ENCODE results near the gene CECR2.

GRCh38 chr22:17334059-17334458 is 35.2 kb upstream of the CECR2 start:
- TF ChIP-seq, protein P1, sequence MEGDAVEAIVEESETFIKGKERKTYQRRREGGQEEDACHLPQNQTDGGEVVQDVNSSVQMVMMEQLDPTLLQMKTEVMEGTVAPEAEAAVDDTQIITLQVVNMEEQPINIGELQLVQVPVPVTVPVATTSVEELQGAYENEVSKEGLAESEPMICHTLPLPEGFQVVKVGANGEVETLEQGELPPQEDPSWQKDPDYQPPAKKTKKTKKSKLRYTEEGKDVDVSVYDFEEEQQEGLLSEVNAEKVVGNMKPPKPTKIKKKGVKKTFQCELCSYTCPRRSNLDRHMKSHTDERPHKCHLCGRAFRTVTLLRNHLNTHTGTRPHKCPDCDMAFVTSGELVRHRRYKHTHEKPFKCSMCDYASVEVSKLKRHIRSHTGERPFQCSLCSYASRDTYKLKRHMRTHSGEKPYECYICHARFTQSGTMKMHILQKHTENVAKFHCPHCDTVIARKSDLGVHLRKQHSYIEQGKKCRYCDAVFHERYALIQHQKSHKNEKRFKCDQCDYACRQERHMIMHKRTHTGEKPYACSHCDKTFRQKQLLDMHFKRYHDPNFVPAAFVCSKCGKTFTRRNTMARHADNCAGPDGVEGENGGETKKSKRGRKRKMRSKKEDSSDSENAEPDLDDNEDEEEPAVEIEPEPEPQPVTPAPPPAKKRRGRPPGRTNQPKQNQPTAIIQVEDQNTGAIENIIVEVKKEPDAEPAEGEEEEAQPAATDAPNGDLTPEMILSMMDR (IDR thresholded peaks at IDR 0.05; ENCODE audit: borderline replicate concordance, extremely low read depth, low read length, poor library complexity, severe bottlenecking): no peak
- no peak for TF ChIP-seq EZH2 (IDR thresholded peaks at IDR 0.05; ENCODE audit: borderline replicate concordance, low read depth, low read length, severe bottlenecking)
